ENCODE results near the gene RPS2. TPM values are rescaled to one million over a fixed set of nuclear protein-coding genes. Genes with fewer than 3 reads are reported as not detected.

Gene RPS2
- total RNA-seq = 1,321 and 2,704 TPM in 2 replicates

DNA sequence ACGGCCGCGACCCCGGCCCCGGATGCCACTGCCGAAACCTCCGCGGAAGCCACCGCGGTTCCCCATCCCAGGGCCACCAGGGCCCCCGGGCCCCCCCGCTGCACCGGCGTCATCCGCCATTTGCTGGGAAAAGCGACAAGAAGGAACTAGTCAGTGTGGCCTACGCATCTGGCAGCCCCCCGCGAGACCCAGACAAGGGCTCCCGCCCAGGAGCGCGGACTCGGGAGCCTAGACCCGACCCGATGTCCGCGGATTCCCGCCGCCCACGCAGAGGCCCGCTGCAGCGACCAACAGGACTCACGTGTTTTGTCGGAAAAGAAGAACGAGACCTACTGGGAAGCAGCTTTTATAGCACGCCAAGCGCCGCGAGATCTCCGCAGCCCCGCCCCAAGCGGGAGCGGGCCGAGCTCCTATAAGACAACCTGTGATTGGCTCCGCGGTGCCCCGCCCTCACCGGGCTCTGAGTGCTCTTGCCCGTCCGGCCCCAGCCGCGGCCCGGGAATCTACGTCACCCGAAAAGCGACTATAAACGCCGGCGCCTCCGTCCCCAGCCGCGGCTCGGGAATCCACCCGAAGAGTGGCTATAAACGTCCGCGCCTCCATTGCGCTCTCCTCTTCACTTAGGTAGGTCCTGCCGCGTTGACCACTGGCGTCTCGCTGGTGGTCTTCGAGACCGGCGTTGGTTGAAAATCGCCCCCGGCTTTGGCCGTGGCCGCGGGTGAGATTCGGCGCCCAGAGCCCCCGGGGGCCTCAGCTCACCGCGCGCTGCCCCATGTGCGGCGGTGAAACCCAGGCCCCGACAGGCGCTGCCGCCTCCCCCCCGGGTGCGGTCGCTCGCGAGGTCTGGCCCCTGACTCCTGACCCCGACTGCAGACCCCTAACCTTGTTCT, at the start of gene RPS2:
Gene RPS2 (minus strand): TSS at position 321 of the 890 bp plus-strand sequence. CDS start 201 bp downstream, at position 120.

DNA sequence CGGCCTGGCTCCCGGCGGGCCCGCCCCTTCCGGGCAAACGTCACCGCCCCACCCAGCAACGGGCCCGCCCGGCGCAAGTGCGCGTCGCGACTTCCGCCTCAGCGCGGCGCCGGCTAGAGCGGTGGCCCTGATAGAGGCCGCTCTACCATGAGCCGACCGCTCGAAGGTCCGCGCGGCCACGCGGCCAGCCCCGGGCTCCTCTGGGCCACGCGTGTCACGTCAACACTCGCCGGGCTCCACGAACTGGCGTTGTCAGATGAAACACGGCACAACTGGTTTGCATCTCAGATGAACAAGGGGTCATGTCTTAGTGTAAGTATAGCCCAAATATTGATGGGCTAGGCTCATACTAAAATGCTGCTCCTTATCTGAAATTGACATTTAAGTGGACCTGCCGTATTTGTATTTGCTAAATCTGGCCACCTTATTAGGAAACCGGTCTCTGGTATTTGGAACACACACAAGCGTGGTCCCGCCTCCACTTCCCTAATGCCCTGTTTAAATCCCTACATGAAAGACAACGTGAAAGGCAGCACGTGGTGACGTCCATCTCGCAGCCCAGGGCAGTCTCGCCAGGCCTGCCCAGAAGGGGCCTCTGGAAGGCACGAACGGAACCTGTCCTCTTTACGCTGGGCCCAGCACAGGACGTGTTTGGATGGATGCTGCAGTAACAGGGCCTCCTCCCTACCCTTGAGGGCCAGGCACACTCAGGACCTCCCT, 45.3 kb upstream of the RPS2 start, which contains the start of gene ZNF598:
Gene ZNF598 (minus strand): TSS at position 31 of the 720 bp plus-strand sequence.

DNA sequence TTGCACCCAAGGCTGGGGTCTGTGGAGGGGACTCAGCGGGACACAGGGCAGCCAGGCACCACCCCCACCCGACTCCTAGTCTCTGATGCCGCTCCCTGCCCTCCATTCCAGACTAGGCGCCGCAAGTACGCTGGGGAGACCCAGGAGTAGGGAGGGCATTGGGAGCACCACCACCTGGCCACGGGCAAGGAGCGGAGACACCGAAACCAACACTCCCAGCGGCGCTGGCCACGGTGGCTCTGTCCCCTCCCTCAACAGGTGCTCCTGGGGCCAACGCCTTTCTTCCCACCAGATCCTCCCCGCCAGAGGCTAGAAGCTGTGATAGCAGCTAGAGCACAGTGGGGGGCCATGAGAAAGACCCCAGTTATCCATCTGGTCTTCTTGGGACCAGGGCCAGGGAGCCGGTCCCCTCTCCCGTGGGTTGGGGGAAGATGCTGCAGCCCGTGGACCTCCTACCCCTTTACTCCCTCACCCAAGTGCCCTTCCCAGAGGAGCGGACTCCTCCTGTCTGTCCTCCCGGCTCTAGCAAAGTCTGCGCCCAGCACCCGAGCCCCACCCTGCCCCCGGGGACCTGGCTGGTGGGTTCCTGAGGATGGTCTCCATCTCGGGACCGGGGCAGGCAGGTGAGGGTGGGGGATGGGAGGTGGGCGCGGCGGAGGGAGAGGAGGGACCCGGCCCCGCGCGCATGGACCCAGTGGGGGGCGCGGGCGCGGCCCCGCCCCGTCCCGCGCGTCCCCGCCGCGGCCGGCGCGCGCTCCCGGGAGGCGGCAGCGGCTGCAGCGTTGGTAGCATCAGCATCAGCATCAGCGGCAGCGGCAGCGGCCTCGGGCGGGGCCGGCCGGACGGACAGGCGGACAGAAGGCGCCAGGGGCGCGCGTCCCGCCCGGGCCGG, 24.8 kb upstream of the RPS2 start, which contains the start of gene SYNGR3:
Gene SYNGR3 (plus strand): TSS at position 762 of the 892 bp plus-strand sequence. CDS start 133 bp downstream, outside the sequence.

DNA sequence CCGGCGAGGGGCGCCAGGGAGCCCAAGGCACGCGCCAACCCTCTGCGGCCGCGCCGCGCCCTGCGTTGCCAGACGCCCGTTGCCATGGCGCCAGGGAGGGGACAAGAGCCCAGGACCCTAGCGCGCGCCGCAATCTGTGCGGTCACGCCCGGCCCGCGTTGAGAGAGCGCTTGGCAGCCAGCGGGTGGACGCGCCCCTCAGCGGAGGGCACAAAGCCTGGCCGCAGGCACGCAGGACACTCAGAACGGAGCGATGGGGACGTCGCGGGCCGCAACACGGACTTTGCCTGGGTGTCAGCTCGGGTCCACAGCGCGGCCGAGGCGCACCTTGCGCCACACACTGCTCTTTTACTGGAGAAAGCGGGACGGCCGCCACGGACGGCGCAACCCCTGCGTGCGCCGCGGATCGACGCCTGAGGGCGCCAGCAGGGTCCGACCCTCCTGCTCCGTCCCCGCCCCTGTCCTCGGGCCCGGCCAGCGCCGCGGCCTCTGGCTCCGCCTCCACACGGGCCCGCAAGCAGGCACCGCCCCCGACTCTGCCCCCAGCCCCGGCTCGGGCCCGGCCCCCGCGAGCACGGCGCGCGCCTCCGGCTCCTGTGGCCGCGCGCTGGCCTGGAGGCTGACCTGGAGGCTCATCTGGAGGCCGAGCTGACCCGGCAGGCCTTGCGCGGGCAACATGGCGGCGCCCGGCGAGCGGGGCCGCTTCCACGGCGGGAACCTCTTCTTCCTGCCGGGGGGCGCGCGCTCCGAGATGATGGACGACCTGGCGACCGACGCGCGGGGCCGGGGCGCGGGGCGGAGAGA, 19.1 kb upstream of the RPS2 start, which contains the start of gene GFER:
Gene GFER (plus strand): TSS at position 650 of the 803 bp plus-strand sequence. CDS start 26 bp downstream, at position 676.

DNA sequence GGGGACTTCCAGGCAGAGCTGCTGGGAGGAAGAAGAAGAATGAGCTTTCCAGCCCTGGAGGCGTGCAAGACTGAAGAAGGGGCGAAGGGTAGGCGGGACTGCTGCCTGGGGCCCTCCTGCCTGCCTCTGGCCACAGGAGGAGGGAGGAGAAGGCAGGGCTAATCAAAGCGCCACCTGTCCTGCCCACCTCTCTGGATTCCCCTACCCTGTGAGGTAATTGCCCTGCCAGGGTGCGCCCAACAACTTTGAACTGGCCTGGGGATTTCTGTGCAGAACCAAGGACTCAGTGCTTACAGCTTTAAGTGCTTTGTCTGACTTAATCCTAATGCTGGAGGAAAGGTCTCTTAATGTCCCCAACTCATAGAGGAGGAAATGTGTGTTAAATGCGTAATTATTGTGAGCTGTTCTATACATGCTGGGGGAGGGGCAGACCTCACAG, 16.8 kb upstream of the RPS2 start, which contains the start of gene NOXO1:
Gene NOXO1 (minus strand): TSS at position 72 of the 439 bp plus-strand sequence. CDS start 290 bp downstream, outside the sequence.

DNA sequence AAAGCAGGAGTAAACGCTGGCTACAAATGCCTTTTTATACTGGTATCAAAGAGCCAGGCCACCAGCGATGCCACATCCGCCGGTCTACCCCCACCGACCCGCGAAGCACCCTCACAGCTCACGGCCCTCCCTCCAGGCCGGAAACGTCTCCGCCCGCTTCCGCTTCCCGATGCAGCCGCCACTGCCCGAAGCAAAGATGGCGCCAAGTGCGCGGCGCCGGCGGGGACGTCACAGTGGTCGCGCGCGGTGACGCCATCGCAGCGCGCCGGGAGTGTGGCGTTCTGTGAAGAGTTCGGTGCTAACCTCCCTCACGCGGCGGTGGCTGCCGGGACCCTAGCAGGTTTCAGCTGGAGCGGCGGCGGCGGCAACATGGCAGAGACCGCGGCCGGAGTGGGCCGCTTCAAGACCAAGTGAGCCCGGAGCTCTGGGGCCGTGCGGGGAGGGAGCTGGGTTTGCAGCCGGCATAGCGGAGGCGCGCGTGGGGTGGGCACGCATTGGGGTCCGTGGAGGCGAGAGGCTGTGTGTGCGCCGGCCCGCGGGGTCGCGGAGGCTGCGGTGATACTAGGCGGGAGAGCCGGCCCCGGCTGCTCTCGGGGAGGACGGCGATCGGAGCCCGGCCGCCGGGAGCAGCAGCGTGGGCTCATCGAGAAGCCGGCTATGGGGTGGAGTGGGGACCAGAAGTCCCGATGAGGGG, 7.3 kb upstream of the RPS2 start, which contains the start of gene TBL3:
Gene TBL3 (plus strand): TSS at position 258 of the 694 bp plus-strand sequence. CDS start 112 bp downstream, at position 370.

DNA sequence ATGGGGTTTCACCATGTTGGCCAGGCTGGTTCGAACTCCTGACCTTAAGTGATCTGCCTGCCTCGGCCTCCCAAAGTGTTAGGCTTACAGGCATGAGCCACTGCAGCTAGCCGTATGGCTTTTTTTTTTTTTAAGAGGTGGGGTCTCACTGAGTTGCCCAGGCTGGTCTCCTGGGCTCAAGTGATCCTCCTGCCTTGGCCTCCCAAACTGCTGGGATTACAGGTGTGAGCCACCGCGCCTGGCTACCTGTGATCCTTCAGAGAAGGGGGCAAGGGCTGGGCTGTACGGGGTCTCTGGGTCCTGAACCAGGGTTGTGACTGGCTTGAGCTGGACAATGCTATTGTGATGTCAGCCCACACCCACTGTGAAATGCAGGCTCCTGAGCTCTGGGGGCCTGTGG, 1.8 kb upstream of the RPS2 start, which contains the start of gene RNF151:
Gene RNF151 (plus strand): TSS at position 397 of the 400 bp plus-strand sequence. CDS start 26 bp downstream, outside the sequence.

DNA sequence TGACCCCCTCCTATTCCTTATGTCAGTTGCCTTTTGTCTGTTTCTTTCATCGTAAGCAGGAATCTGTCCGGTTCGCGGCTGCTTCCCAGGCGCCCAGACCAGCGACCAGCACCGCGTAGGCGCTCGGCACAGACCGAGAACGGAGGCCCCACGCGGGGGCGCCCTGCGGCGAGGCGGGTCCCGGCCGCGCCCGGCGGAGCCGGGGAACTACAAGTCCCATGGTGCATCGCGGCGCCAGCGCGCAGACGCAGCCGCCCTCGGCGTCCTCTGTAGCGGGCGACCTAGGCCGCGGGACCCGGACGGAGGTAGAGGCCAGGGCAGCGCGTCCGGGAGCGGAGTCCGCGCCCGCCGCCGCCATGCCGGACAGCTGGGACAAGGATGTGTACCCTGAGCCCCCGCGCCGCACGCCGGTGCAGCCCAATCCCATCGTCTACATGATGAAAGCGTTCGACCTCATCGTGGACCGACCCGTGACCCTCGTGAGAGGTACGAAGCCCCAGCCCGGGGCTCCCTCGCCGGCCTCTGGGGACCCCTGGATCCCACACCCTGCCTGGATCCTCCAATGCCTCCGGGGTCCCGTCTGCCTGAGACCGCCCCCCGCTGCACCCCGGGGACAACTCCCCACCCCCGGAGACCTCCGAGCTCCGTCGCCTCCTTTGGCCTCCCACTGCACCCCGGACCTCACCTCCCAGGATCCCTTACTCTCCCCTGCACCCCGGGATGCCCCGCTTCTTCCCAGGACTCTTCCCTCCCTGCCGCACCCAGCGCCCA, 5.2 kb downstream of the RPS2 start, which contains the start of gene NDUFB10:
Gene NDUFB10 (plus strand): TSS at position 270 of the 771 bp plus-strand sequence. CDS start 87 bp downstream, at position 357.

DNA sequence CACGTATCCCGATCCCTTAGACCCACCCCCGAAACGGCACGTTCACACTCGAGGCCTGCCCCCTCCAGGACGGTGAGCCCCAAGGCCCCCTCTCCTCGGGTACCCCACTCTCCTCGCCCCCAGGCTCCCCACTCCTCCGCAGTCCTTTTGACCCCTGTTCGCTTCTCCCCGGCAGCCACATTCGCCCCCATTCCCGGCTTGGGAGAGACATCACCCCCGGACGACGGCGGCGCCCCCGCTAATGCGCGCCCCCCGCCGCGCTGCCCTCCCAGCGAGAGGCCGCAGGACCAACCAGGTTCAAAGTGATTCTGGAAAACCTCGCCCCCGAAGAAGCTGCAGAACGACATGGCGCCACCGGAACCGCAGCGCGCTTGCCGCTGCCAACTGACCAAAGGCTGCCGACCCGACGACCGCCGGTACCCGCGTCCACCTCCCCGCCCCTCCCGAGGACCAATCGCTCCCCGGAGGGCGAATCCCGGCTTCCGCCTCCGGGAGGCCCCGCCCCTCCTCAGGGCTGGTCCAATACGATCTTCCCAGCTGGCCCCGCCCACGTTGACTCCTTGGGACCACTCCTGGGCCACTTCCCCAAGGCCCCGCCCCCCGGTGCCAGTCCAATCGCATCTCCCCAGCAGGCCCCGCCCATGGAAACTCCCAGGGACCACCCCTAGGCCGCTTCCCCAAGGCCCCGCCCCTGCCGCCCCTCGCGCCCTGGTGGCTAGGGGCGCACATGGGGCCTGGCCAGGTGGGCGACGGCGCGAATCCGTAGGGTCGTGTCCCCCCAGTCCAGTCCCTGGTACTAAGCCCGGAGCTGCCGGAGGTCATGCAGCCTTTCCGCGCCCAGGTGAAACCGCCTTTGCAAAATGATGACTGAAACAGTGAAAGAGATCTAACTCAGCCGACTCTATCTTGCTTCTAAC, 21.6 kb downstream of the RPS2 start, which contains the start of gene MSRB1:
Gene MSRB1 (minus strand): TSS at position 390 of the 917 bp plus-strand sequence. CDS start 43 bp downstream, at position 347.

DNA sequence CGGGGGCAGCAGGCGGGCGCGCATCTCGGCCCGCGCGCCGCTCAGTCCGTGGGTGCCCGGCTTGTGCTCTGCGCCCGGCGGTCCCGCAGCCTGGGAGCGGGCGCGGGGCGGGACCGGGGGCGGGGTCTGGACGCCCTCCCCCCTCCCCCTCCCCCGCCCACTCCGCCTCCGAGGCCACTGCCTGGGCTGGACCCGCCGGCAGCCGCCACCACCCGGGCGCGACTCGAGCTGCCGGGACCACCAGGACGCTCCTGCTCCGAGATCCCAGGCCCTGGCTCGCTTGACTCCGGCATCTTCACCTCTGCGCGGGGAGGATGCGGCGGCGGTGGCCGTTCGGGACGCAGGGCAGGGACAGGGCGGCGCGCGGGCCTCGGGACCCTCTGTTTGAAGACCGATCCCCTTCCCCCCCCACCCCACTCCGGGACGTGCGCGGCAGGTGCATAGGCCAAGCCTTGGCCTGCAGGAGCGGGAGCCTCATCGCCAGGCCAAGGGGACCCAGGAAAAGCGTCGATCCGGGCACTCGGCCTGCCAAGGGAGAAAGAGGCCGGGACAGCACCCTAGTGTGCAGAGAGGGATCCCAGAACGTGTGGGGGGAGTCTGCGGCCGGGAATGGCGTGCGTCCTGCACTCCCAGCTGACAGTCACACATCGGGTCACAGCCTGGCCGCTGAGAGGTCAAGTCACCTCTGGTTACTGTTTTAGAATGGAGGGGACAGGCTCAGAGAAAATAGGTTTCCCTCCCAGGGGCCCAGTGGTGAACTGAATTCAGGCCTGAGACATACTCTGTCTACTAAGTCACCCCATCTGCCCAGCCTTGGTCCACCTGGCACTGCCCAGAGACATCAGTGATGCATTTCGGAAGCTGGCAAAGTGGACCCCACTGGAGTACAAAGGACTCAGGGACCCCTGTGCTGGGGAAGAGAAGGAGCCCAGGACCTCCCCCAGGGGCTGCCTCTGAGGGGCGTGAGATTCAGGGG, 46.0 kb downstream of the RPS2 start, which contains the start of gene HS3ST6:
Gene HS3ST6 (minus strand): TSS at position 65 of the 976 bp plus-strand sequence. CDS start 92 bp downstream, outside the sequence.

Other genes with a start within 250 kb of the RPS2 start
- gene NME3, start 193.3 kb downstream of the RPS2 start, total RNA-seq = 80.9 and 93.5 TPM in 2 replicates
- gene EME2, start 192.0 kb downstream of the RPS2 start, total RNA-seq = 5.5 and 8.2 TPM in 2 replicates
- gene MRPS34, start 191.7 kb downstream of the RPS2 start, total RNA-seq = 88.3 and 95.2 TPM in 2 replicates
- gene SPSB3, start 182.3 kb downstream of the RPS2 start, total RNA-seq = 40.6 and 43.5 TPM in 2 replicates
- gene NUBP2, start 181.9 kb downstream of the RPS2 start, total RNA-seq = 111 and 136 TPM in 2 replicates
- not detected in 2 replicates for gene IGFALS, start 171.1 kb downstream of the RPS2 start, total RNA-seq
- gene HAGH, start 138.0 kb downstream of the RPS2 start, total RNA-seq = 78.4 and 81.5 TPM in 2 replicates
- 126 and 137 TPM in 2 replicates for gene FAHD1, start 137.6 kb downstream of the RPS2 start, total RNA-seq
- gene MEIOB, start 92.7 kb downstream of the RPS2 start, total RNA-seq = under 0.01 and 0.30 TPM in 2 replicates
- gene HS3ST6, start 46.4 kb downstream of the RPS2 start, total RNA-seq = not detected in 2 replicates
- gene MSRB1, start 21.6 kb downstream of the RPS2 start, total RNA-seq = 6.5 and 8.1 TPM in 2 replicates
- gene RPL3L, start 10.1 kb downstream of the RPS2 start, total RNA-seq = not detected in 2 replicates
- 143 and 149 TPM in 2 replicates for gene NDUFB10, start 5.3 kb downstream of the RPS2 start, total RNA-seq
- not detected in 2 replicates for gene RNF151, start 2.0 kb upstream of the RPS2 start, total RNA-seq
- gene TBL3, start 7.2 kb upstream of the RPS2 start, total RNA-seq = 56.5 and 105 TPM in 2 replicates
- not detected in 2 replicates for gene NOXO1, start 16.6 kb upstream of the RPS2 start, total RNA-seq
- 18.7 and 20.1 TPM in 2 replicates for gene GFER, start 19.4 kb upstream of the RPS2 start, total RNA-seq
- 4.3 and 4.9 TPM in 2 replicates for gene SYNGR3, start 25.1 kb upstream of the RPS2 start, total RNA-seq
- gene ZNF598, start 45.0 kb upstream of the RPS2 start, total RNA-seq = 18.1 and 18.2 TPM in 2 replicates
- 2.0 TPM in 1 of 2 replicates, not detected in the other for gene NPW, start 55.0 kb upstream of the RPS2 start, total RNA-seq
- gene NHERF2, start 62.1 kb upstream of the RPS2 start, total RNA-seq = 21.8 and 46.0 TPM in 2 replicates
- 72.1 and 79.2 TPM in 2 replicates for gene NTHL1, start 83.0 kb upstream of the RPS2 start, total RNA-seq
- gene TSC2, start 83.2 kb upstream of the RPS2 start, total RNA-seq = 32.8 and 36.2 TPM in 2 replicates
- gene PKD1, start 171.1 kb upstream of the RPS2 start, total RNA-seq = 40.4 and 45.8 TPM in 2 replicates
- 1.6 and 1.8 TPM in 2 replicates for gene RAB26, start 183.8 kb upstream of the RPS2 start, total RNA-seq
- gene TRAF7, start 191.0 kb upstream of the RPS2 start, total RNA-seq = 79.5 and 81.9 TPM in 2 replicates
- 0.32 TPM in 1 of 2 replicates, not detected in the other for gene CASKIN1, start 231.8 kb upstream of the RPS2 start, total RNA-seq
- gene MLST8, start 240.6 kb upstream of the RPS2 start, total RNA-seq = 14.0 and 18.5 TPM in 2 replicates
- 3.3 and 8.1 TPM in 2 replicates for gene BRICD5, start 246.0 kb upstream of the RPS2 start, total RNA-seq

Data from epithelial cell of umbilical artery (primary cell).